ENCODE results near the gene ANKRD16.
"Not testable (repeated sequence)": the region's sequence is repeated elsewhere in the genome, so short reads cannot be mapped to it uniquely, and the experiment has no call there.

Gene ANKRD16

GRCh38 chr10:5889624-5890451 lies at the start of gene ANKRD16, which contains the start of gene FBH1:
TSS of gene ANKRD16 (minus strand) at chr10:5889893. CDS start at chr10:5889354, 539 bp downstream.
TSS of gene FBH1 (plus strand) at chr10:5890243. CDS start at chr10:5890346, 103 bp downstream.
- DNase-seq = peak; percentile 96 to 97

DNA sequence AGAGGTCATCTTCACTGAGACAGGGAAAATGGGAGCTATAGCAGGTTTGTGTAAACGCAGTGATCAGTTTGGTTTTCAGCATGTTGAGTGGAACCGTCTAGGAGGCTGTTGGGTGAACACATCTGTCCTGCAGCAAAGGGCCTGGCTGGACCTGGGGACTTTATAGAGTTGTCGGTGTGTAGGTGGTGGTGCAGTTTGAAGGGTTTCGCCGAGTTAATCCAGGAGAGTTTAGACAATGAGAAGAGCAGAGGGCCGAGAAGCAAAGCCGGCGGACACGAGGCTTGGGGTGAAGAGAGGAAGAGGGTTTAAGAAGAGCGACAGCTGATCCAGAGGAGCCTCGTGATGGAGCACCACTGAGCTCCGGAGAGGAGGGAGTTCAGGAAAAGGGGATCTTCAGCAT lies 48.6 kb upstream of the ANKRD16 start:
- DNase-seq = no peak

- no peak for DNase-seq
These were observed 47.3 kb upstream of the ANKRD16 start for GRCh38 chr10:5937016-5937415.

DNA sequence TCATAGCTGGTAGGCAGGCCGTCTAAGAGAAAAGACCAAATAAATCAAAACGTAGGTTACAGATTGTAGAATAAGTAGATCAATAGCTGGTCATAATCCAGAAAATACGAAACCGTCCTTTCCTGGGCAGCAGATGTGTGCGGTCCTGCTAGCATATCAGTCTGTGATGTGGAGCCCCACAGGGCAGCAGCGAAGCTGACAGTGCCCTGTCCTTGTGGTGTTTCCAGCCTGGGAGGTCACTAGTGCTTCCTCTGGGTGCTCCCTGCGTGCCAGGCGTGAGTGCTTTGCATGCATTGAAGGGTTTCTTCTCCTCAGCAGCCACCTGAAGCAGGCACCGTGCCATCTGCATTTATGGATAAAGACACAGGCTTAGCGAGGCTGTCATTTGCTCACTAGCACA lies 45.9 kb upstream of the ANKRD16 start:
- no peak for DNase-seq

- no peak for DNase-seq
These were observed 44.3 kb upstream of the ANKRD16 start for GRCh38 chr10:5933909-5934546.

- DNase-seq = no peak
These were observed 42.7 kb upstream of the ANKRD16 start for GRCh38 chr10:5932345-5932744.

DNA sequence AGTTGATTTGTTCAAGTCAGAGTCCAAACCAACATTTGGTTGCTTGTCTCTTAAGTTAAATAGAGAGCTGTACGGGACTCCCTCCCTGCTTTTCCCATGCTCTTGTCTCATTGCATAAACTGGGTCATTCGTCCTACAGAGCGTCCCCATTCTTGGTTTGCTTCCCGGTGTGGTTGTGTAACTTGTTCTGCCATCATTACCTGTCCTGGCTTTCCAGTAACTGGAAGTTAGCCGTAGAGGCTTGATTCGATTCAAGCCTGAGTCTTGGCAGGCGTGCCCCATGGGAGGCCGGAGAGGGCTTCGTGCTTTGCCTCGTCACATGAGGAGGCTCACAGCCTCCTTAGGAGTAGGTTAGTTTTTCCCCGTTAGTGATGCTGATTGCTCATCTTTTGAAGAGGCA lies 40.6 kb upstream of the ANKRD16 start:
- DNase-seq = no peak

DNA sequence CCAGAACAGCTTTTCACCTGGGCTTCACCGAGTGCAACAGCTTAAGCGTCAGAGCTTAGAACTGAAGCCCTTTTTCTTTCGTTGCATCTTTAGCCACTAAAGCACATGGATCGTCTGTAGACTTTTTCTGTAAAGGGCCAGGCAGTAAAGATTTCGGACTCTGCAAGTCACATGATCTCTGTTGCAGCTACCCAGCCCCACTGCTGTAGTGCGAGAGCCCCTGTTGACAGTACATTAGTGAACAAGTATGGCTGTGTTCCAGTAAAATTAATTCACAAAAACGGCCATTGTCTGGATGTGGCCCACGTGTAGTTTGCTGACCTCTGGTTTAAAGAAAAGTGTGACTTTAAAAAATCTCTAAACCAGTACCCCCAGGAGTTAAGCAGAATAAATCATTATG lies 39.7 kb upstream of the ANKRD16 start:
- DNase-seq = no peak

DNA sequence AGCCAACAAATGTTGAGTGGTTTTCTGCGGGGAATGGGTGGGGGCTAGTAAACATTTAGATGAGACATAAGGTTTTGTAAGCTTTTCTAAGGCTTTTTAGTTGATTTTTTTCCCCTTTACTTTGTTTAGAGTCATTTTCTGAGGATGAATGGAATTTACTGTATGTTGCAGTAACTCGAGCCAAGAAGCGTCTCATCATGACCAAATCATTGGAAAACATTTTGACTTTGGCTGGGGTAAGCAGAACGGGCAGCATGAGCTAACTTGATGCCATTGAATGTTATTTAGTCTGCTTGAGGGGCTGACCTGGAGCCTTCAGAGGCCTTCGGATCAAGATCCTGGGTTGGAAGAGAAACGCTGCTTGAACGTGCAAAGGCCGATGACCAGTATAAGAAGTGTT lies 37.6 kb upstream of the ANKRD16 start:
- no peak for DNase-seq

- DNase-seq = no peak
These were observed 35.2 kb upstream of the ANKRD16 start for GRCh38 chr10:5924889-5925288.

GRCh38 chr10:5921746-5922145 lies 32.1 kb upstream of the ANKRD16 start:
- no peak for DNase-seq

GRCh38 chr10:5919568-5919967 lies 29.9 kb upstream of the ANKRD16 start:
- no peak for DNase-seq

DNA sequence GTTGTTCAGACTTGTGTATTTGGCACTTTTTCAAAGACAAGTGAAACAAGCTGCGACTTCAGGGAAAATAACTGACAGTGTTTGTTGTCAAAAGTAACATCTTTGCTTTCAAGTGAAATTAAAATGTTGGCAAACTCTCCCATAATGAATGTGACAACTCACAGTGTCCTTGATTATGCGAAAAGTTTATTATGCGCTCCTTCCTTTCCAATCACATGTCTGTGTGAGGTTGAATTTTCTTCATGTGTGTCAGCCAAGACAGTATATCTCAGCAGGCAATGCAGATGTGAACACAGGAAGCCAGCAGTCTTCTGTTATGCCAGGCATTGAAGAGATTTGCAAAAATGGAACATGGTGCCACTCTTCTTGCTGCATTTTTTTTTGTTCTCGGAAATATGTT lies 29.1 kb upstream of the ANKRD16 start:
- DNase-seq = no peak

DNA sequence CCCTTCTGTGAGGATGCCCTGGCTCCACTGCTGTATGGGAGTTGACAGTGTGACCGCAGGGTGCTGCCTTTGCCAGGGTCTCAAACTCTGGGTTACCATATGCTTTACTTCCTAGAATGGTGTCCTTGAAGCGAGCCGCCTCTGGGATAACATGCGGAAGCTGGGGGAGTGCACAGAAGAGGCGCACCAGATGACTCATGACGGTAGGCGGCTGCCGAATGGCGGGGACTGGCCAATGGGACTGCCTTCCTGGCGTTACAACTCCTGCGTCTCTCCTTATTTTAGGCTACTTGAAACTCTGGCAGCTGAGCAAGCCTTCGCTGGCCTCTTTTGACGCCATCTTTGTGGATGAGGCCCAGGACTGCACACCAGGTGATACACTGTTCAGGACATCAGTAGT lies 27.6 kb upstream of the ANKRD16 start:
- DNase-seq = no peak

DNA sequence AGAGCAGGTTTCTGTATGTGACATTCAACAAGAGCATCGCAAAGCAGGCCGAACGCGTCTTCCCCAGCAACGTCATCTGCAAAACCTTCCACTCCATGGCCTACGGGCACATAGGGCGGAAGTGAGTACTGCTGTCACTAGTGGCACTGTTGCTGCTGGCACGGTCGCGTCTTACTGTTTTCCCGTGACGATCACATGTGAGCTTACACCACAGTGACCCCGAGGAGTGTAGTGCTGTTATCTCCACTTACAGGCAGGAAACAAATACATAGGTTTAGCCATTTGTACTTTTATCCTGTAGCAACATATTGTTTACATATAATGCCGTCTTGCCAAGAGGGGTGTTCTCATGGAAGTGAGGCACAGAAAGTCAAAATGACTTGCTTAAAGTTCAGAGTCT lies 25.8 kb upstream of the ANKRD16 start:
- no peak for DNase-seq

DNA sequence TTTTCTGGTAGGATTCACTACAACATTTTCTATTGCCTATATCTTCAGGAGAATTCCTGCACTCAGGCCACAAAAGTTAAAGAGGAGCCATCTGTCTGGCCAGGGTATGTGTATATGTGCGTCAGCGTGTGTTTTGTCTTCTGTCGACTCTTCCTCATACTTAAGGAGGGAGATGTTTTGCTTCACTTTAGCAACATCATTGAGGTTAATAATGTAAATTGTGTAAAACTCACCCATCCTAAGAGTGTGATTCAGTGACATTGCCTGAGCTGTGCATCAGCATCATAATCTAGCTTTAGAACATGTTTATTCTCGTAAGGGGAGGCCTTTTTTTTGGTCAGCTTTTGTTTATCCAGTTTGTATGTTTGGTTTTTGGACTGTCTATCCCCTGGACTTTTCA lies 24.0 kb upstream of the ANKRD16 start:
- no peak for DNase-seq

DNA sequence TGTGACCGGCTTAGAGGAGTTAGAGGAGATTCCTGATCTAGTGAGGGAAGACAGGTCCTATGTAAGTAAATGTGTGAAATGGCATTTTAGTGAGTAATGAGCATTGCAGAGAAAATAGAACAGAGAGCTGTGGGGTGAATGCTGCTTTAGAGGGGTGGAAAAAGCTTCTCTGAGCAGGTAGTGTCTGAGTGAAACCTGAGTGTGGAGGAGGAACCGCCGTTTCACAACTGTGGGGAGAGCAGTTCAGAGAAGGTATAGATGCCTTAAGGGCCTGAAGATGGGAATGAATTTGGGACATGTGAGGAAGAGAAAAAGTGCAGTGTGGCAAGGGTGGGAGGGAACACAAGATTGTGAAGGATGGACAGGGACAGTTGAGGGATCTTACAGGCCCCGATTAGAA lies 22.0 kb upstream of the ANKRD16 start:
- no peak for DNase-seq

DNA sequence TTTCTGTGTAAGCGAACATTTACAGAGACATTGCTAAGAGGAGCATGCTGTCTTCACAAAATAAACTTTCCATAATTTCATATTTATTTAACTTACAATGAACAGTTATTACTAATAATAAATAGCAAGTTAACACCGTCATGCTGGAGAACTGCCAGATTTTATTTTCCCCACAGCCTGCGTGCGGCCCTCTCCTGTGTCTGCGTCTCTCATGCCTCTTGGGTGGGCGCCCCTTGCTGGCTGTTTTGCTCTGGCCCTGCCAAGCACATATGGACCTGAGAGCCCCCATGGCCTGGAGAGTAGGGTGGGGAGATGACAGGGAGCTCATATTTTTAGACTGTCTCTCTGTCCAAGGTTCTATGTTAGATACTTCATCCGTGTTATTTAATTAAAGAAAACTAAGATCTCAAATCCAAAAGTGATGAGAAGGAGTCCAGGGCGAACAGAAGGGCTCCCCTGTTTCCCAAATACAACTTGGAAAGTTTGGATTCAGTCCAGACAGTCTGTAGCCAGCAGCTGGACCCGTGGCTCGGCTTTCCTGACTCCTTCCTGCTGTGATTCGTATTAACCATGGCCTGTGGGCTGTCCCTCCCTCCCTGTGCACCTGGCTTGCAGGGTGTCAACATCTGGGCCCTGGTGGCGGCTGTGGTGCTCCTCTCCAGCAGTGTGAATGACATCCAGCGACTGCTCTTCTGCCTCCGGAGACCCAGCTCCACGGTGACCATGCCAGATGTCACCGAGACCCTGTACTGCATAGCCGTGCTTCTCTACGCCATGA lies 20.8 kb upstream of the ANKRD16 start:
- DNase-seq = no peak

DNA sequence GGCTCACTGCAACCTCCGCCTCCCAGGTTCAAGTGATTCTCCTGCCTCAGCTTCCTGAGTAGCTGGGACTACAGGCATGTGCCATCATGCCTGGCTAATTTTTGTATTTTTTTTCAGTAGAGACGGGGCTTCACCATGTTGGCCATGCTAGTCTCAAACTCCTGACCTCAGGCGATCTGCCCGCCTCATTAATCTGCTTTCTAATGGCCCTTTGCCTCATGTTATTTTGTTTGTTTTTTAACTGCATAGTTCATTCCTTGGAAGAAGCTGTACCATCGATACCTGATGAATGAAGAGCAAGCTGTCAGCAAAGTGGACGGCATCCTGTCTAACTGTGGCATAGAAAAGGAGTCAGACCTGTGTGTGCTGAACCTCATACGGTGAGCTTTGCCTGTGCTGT lies 19.0 kb upstream of the ANKRD16 start:
- DNase-seq = not testable (repeated sequence)

DNA sequence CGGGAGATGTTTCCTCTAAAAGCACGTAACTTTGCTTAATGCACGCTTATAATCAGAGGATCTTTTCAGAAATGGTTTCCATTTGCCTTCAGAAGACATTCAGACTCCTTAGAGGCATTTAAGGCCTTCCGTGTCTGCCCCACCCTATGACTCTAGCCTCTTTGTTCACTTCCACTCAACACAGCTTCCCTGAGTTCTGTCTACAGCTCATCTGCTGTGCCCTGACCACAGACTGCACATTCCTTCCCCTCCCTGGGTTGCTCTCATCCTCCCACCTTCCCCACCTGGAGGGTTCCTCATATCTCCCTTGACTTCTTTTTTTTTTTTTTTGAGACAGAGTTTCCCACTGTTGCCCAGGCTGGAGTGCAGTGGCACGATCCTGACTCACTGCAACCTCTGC lies 17.0 kb upstream of the ANKRD16 start:
- no peak for DNase-seq

DNA sequence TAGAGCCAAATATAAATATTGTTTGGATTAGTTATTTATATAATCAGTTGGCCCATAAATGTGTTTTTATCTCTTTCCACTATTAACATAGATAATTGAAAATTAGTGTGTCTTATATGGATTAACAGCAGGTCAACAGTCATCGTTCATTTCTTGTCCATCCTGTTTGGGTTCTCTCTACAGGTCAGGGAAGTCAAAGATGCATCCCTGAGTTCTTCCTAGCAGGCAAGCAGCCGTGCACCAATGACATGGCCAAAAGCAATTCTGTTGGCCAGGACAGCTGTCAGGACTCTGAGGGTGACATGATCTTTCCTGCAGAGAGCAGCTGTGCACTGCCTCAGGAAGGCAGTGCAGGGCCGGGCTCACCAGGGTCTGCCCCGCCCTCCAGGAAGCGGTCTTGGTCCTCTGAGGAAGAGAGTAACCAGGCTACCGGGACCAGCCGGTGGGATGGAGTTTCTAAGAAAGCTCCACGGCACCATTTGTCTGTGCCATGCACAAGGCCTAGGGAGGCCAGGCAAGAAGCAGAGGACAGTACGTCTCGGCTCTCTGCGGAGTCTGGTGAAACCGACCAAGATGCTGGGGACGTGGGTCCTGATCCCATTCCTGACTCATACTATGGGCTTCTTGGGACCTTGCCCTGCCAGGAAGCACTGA lies 16.3 kb upstream of the ANKRD16 start:
- DNase-seq = no peak

- no peak for DNase-seq
These were observed 14.5 kb upstream of the ANKRD16 start for GRCh38 chr10:5904227-5904626.

- DNase-seq = no peak
These were observed 13.9 kb upstream of the ANKRD16 start for GRCh38 chr10:5903563-5903962.

Data from activated CD4-positive, alpha-beta T cell treated with anti-CD3 and anti-CD28 coated beads for 4 hours (primary cell).